Measurements from ENCODE around the gene PTPN13. TPM values are rescaled to one million over a fixed set of nuclear protein-coding genes. Genes with fewer than 3 reads are reported as not detected.
"Not testable (repeated sequence)": the region's sequence is repeated elsewhere in the genome, so short reads cannot be mapped to it uniquely, and the experiment has no call there.

The PTPN13 gene
- polyA plus RNA-seq, 3 donors = 115 to 155 (median 125) TPM

DNA sequence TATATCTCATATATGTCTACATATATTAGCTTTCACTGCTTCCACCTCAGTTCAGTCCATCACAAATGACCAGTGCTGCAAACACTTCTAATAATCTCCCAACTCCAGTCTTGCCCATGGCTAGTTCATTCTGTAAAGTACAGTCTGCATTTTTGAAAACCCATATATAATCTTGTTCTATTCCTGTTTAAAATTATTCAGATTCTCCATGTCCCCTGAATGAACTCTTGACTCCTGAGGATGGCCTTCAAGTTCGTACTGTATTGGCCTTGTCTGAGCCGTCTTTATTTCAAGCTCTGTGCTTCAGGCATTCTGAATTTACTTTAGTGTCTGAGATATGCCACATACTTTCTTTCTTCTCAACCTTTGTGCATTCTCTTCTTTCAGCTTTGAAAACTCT, 84.7 kb downstream of the PTPN13 start:
- no peak for DNase-seq (ENCODE audit: extremely low read depth in 1 of 11, low read depth in 9 of 11, low spot score in 4 of 11)

DNA sequence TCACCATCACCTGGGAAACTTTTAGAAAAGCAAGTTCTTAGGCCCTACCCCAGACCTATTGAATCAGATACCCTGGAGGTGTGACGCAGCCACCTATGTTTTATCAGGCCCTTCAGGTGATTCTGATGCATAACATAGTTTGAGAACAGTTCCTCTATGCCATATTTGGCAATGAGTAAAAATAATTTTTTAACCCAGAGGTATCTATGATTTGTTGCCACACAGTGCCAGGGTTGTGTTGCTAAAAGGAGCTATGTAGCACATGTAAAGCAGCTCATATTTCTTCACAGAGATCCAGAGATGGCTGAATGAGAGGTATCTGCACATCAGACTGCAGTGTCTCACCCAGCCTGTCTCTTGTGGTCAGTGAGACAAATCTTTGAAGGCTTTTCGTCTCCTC, 85.3 kb downstream of the PTPN13 start:
- DNase-seq (ENCODE audit: extremely low read depth in 1 of 11, low read depth in 9 of 11, low spot score in 4 of 11) = no peak

DNA sequence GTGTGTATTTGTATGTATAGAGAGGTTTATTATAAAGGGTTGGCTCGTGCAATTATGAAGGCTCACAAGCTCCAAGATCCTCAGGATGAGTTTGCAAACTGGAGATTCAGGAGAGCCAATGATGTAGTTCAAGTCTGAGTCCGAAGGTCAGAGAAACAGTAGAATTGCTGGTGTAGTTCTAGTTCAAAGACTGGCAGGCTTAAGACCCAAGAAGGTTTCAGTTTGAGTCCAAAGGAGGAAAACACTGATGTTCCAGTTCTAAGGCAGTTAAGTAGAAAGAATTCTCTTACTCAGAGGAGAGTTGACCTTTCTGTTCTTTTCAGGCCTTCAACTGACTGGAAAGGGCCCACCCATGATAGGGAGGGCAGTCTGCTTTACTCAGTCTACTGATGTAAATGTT, 89.1 kb downstream of the PTPN13 start:
- peak in 1 of 11 donors; percentile 4 for DNase-seq (ENCODE audit: extremely low read depth in 1 of 11, low read depth in 9 of 11, low spot score in 4 of 11)

DNA sequence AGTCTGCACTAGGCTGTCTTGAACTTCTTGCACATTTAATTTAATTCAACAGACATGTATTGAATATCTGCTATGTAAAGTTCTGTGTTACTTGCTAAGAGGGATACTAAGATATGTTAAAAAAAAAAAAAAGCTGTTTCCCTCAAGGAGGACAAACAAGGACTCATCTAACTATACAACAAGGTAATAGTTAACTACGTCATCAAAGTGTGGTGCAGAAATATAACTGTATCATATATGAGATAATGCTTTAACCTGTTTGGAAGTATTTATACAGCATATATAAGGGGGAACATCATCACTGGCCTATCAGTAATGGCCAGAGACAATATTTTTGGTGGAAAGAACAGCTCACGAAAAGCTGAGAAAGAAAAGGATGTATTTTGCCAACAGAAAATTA, 89.9 kb downstream of the PTPN13 start:
- DNase-seq (ENCODE audit: extremely low read depth in 1 of 11, low read depth in 9 of 11, low spot score in 4 of 11) = no peak

DNA sequence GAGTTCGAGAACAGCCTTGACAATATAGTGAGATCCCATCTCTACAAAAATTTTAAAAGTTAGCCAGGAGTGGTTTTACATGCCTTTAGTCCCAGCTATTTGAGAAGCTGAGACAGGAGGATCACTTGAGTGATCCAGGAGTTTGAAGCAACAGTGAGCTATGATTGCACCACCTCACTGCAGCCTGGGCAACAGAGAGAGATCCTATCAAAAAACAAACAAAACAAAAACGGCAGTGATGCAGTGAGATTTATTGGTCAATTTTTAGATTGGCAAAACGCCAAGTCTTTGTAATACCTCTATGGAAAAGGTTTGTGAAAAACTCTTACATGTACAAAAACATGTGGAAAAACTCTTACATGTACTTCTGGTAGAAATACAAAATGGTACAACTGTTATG, 91.3 kb downstream of the PTPN13 start:
- DNase-seq (ENCODE audit: extremely low read depth in 1 of 11, low read depth in 9 of 11, low spot score in 4 of 11) = peak in 2 of 11 donors; percentile 3 to 5

DNA sequence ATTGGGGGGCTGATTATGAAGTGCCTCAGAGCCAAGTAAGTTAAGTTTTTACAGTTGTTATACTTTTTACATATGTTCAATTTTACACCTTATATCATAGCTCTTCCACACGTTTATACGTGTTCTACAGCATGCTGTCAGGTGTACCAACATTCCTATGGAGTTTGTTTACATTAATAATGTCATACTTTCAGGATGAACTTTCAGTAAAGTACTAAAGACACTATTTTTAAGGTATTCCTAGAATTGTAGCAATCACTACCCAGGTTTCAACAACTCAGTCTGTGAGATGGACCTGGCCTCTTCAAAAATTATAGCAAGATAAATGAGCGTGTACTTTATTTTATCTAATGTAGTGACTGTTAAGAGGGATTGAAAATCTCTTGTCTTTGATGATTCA, 92.6 kb downstream of the PTPN13 start:
- DNase-seq (ENCODE audit: extremely low read depth in 1 of 11, low read depth in 9 of 11, low spot score in 4 of 11) = no peak

DNA sequence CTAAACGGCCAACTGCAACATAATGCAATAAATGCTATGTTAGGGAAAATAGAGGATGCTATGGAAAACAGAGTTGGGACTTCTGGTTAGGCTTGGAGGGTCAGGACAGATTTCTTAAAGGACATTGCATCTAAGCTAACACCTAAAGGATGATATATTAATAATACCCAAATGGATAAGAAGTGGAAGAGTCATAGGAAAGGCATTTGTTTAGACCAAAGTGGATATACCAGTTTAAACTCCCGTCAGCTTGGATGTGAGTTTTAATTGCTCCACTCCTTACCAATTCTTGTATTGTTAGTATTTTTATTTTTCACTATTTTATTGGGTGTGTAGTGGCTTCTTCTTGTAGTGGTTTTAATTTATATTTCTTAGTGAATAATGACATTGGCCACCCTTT, 93.9 kb downstream of the PTPN13 start:
- no peak for DNase-seq (ENCODE audit: extremely low read depth in 1 of 11, low read depth in 9 of 11, low spot score in 4 of 11)

DNA sequence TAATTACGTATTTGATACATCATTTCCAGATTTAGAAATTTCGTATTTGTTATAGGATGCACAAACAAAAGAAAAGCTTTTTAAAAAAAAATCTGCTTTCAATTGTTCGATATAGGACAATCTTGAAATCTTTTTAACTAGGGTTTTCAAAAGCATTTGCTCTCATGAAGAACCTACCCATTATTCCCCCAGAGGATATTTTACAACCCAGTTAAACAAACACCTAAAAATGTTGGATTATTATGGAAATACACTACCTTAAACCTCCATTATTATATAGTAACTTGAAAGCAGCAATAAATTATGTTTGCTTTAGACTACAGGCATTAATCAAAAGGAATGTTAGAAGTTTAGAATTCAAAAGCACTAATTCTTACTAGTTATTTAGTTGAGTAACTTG, 110.5 kb downstream of the PTPN13 start:
- DNase-seq (ENCODE audit: extremely low read depth in 1 of 11, low read depth in 9 of 11, low spot score in 4 of 11) = no peak

DNA sequence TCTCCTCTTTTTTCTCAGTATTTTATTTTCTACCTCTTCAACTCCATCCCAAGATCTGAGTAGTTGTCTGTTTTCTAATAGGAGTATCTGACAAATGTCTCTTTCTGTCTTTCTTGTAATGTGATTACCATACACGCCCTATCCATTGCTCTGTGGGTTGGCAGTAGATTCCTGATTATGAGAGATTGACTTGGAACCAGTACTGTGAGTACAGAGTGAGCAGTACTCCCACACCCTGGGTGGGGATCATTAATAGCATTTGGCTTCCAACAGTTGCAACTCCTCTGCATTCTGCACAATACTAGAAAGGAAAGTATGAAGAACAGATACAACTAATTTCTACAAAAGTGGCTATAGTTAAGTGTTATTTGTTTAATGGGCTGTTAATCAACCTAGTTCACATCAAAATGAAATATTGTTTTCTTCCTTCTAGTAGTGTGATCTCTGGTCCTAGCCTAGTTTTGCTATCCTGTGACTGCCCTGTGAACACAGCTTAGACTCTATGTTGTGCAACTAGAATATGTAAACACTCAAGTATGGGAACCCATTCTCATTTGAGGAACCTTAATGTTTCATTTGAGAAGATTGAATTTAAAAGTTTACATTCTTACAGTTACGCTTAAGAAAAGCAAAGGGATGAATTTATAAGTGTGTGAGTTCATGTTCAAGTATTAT, 112.9 kb downstream of the PTPN13 start:
- no peak for DNase-seq (ENCODE audit: extremely low read depth in 1 of 11, low read depth in 9 of 11, low spot score in 4 of 11)

DNA sequence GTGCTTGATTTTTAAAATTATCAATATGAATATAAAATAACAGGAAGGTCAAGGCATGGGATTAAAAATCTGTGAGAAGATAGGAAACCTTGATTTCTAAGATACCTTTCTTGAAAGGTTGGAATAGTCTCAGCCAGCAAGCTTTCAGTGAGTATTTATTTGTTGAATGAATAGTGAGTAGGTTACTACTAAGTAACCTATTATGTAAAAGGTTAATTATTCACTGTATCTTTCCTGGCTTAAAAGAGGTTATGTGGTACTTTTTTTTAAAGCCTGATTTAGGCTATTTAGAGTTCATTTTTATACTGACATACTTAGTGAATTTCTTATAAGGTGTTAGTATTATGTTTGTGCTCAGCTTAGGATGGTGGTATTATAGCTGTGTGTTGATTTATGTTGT, 123.5 kb downstream of the PTPN13 start:
- peak in 5 of 11 donors; percentile 9 to 50 (median 45) for DNase-seq (ENCODE audit: extremely low read depth in 1 of 11, low read depth in 9 of 11, low spot score in 4 of 11)

DNA sequence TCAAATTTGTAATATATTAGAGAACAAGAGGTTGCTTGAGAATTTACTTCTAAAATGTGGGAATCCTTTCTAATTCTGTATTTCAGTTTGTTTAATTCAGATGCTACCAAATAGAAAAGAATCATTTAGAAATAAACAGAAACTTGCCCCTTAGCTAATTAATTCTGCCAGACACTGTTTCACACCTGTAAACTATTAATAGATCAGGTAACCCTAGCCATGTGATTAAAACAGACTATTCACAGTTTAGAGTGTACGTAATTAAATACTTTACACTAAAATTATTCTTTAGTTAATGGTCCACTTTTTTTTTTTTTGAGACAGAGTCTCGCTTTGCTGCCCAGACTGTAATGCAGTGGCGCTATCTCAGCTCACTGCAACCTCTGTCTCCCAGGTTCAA, 124.0 kb downstream of the PTPN13 start:
- no peak for DNase-seq (ENCODE audit: extremely low read depth in 1 of 11, low read depth in 9 of 11, low spot score in 4 of 11)

DNA sequence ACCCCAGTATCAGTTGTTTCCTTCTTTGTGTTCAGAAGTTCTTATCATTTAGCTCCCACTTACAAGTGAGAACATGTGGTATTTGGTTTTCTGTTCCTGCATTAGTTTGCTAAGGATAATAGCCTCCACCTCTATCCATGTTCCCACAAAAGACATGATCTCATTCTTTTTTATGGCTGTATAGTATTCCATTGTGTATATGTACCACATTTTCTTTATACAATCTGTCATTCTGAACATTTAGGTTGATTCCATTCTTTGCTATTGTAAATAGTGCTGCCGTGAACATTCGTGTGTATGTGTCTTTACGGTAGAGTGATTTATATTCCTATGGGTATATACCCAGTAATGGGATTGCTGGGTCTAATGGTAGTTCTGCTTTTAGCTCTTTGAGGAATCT, 125.0 kb downstream of the PTPN13 start:
- not testable (repeated sequence) for DNase-seq (ENCODE audit: extremely low read depth in 1 of 11, low read depth in 9 of 11, low spot score in 4 of 11)

DNA sequence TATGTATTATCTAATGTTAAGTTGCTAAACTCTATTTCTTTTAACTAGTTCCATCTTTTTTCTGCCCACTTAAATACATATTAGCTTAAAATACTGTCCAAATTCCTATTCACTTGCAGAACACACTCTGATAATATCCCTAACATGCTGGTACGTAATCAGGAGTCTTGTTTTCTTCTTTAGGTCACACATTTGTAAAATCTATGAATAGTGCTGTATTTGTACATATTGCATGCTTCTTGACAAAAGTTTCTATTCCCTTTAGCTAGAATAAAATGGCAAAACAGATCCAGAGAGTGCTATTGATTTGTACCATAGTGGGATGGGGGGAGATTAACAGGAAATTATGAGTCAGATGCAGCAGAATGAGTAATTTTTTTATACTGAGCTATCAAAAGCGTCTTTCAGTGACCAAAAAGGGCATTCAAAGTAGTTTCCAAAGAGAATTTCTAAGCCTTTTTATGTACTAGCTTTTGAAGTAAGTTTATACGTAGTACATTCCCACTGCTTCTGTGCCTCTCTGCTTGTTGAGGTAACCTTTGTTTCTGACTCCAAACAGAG, 126.5 kb downstream of the PTPN13 start:
- DNase-seq (ENCODE audit: extremely low read depth in 1 of 11, low read depth in 9 of 11, low spot score in 4 of 11) = no peak

DNA sequence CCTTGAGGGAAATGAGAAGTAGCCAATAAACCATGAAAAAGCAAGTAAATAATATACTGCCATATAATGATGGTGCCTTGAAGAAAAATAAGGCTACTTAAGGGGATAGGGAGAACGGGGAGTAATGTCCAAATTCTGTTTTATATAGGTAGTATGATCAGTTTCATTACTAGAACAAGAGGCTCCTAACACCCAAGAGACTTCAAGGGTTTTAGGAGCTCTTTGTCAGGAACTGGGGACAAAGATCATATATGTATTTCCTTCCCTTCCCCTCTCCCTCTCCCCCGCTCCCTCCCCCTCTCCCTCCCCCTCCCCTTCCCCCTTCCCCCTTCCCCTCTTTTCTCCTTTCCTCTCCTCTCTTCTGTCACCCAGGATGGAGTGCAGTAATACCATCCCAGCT, 127.3 kb downstream of the PTPN13 start:
- DNase-seq (ENCODE audit: extremely low read depth in 1 of 11, low read depth in 9 of 11, low spot score in 4 of 11) = no peak

DNA sequence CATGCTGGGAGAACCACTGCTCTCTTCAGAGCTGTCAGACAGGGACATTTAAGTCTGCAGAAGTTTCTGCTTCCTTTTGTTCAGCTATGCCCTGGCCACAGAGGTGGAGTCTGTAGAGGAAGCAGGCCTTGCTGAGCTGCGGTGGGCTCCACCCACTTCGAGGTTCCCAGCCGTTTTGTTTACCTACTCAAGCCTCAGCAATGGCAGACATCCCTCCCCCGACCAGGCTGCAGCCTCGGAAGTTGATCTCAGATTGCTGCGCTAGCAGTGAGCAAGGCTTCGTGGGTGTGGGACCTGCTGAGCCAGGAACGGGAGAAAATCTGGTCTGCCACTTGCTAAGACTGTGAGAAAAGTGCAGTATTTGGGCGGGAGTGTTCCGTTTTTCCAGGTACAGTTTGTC, 136.2 kb downstream of the PTPN13 start:
- no peak for DNase-seq (ENCODE audit: extremely low read depth in 1 of 11, low read depth in 9 of 11, low spot score in 4 of 11)

DNA sequence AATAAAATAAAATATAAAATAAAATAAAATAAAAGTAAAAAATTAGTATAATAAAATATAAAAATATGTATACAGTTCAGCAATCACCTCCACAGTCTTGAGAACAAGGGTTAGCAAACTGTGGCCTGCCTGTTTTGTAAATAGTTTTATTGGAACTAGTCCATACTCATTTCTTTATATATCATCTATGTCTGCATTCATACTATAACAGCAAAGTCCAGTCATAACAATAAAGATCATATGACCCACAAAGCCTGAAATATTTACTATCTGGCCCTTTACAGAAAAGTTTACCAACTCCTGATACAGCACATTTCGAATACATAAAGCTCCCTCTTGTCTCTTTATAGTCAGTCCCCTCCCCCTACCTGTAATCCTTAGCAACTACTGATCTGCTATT, 143.1 kb downstream of the PTPN13 start:
- no peak for DNase-seq (ENCODE audit: extremely low read depth in 1 of 11, low read depth in 9 of 11, low spot score in 4 of 11)

DNA sequence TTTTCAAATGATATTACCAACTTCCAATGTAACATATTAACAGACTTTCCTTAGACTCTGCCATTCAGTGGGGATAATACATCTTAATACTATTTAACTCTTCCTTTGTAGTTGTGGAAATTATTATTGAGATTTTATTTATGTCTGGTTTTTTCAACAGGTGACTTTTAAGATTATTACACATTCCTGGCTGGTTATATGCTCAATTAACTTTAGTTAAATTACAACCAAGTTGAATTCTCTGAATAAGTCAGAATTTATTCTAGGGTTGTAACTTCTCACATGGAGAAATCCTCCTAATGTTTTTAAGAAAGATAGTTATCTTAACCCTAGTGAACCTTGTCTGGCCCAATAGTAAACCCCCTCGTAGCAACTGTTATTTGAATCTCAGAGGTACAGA, 147.7 kb downstream of the PTPN13 start:
- DNase-seq (ENCODE audit: extremely low read depth in 1 of 11, low read depth in 9 of 11, low spot score in 4 of 11) = peak in 3 of 11 donors; percentile 11 to 54 (median 16)

DNA sequence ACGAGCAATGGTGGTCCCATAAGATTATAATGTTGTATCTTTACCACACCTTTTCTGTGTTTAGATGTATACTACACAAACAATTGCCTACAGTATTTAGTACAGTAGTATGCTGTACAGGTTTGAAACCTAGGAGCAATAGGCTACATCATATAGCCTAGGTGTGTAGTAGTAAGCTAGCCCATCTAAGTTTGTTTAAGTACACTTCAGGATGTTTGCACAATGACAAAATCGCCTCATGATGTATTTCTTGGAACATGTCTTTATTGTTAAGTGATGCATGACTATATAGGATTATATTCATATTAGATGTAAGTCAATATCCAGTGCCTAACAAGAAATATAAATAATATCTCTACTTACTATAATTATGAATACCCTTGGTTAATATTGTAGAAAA, 150.5 kb downstream of the PTPN13 start:
- no peak for DNase-seq (ENCODE audit: extremely low read depth in 1 of 11, low read depth in 9 of 11, low spot score in 4 of 11)

DNA sequence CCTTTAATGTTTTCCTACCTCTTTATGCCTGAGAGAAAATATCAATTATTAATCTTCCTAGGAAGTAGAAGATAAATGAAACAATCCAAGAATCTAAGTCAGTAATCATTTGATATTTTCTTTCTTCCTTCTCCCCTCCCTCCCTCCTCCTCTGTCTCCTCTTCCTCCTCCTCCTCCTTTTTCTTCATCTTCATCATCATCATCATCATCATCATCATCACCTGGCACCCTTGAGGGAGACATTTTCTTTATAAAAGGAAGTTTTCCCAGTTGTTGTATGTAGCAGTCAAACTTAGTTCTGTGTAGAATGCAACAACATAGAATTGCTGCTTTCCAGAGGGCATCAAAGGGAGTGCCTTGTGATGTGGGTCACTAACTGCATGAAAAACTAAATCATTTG, 155.0 kb downstream of the PTPN13 start:
- DNase-seq (ENCODE audit: extremely low read depth in 1 of 11, low read depth in 9 of 11, low spot score in 4 of 11) = no peak

DNA sequence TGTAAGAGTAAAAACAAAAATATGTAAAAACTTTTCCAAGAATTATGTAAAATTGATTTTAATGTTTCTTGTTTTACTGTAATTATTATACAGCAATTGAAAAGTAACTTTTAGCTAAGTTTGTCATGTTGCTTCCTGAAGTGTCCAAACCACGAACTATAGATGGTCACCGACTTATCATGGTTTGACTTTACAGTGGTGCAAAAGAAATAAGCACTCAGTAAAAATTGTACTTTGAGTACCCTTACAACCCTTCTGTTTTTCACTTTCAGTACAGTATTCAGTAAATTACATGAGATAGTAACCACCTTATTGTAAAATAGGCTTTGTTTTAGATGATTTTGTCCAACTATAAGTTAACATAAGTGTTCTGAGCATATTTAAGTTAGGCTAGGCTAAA, 161.3 kb downstream of the PTPN13 start:
- no peak for DNase-seq (ENCODE audit: extremely low read depth in 1 of 11, low read depth in 9 of 11, low spot score in 4 of 11)

DNA sequence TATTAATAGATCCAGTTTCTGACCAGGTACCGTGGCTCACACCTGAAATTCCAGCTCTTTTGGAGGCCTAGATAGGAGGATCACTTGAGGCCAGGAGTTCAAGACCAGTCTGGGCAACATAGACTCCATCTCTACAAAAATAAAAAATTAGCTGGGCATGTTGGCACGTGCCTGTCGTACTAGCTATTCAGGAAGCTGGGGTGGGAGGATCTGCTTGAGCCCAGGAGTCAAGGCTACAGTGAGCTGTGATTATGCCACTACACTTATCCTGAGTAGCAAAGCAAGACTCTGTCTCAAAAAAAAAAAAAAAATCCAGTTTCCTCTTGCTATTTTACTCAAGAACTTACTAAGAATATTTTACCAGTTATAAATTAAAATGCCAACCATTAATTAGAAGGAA, 163.4 kb downstream of the PTPN13 start:
- DNase-seq (ENCODE audit: extremely low read depth in 1 of 11, low read depth in 9 of 11, low spot score in 4 of 11) = no peak
